CD4-positive, alpha-beta T cell treated with Interleukin-21 for 1 hour (primary cell): Measurements from ENCODE around the gene HCFC1.
"Not testable (repeated sequence)": the region's sequence is repeated elsewhere in the genome, so short reads cannot be mapped to it uniquely, and the experiment has no call there.

Experiments
- DNase-seq: peaks from one replicate; pipeline ENCODE4 v3.0.0-alpha.2; 2020

Gene HCFC1

GRCh38 chrX:154006947-154007346, 35.3 kb upstream of the HCFC1 start:
- no peak for DNase-seq

GRCh38 chrX:154004315-154004714, 32.7 kb upstream of the HCFC1 start:
- DNase-seq, result no peak

GRCh38 chrX:154002215-154002719, 30.6 kb upstream of the HCFC1 start:
- peak; percentile 67 for DNase-seq

- no peak for DNase-seq
Measured at GRCh38 chrX:154000051-154000450, 28.4 kb upstream of the HCFC1 start.

- no peak for DNase-seq
Measured at GRCh38 chrX:153999359-154000037, 27.9 kb upstream of the HCFC1 start.

GRCh38 chrX:153995504-153995903, 23.9 kb upstream of the HCFC1 start:
- no peak for DNase-seq

- DNase-seq, result not testable (repeated sequence)
Measured at GRCh38 chrX:153994398-153994797, 22.8 kb upstream of the HCFC1 start.

- no peak for DNase-seq
Measured at GRCh38 chrX:153993978-153994377, 22.4 kb upstream of the HCFC1 start.

- no peak for DNase-seq
Measured at GRCh38 chrX:153993079-153993478, 21.5 kb upstream of the HCFC1 start.

- DNase-seq, result no peak
Measured at GRCh38 chrX:153992180-153992579, 20.6 kb upstream of the HCFC1 start.

- DNase-seq, result no peak
Measured at GRCh38 chrX:153991013-153991580, 19.5 kb upstream of the HCFC1 start.

GRCh38 chrX:153989973-153990655, 18.5 kb upstream of the HCFC1 start:
- peak; percentile 28 for DNase-seq

- DNase-seq, result no peak
Measured at GRCh38 chrX:153988493-153988892, 16.9 kb upstream of the HCFC1 start.

GRCh38 chrX:153984351-153985178, 12.9 kb upstream of the HCFC1 start:
- DNase-seq, result peak; percentile 57

- no peak for DNase-seq
Measured at GRCh38 chrX:153983321-153983801, 11.7 kb upstream of the HCFC1 start.

GRCh38 chrX:153981771-153982533, 10.3 kb upstream of the HCFC1 start:
- peak; percentile 78 for DNase-seq

GRCh38 chrX:153981231-153981630, 9.6 kb upstream of the HCFC1 start:
- no peak for DNase-seq

GRCh38 chrX:153980394-153980793, 8.8 kb upstream of the HCFC1 start:
- peak; percentile 43 for DNase-seq

- no peak for DNase-seq
Measured at GRCh38 chrX:153974726-153975286, 3.2 kb upstream of the HCFC1 start.

GRCh38 chrX:153974003-153974725, 2.5 kb upstream of the HCFC1 start:
- DNase-seq, result no peak
